GDM1 (cell line): ENCODE data around the gene FOXO3.
"Not testable (repeated sequence)": the region's sequence is repeated elsewhere in the genome, so short reads cannot be mapped to it uniquely, and the experiment has no call there.

Experiments
- DNase-seq: peaks from one replicate; lab custom pipeline; 2025; lab: John Stamatoyannopoulos, UW

Gene FOXO3

DNA sequence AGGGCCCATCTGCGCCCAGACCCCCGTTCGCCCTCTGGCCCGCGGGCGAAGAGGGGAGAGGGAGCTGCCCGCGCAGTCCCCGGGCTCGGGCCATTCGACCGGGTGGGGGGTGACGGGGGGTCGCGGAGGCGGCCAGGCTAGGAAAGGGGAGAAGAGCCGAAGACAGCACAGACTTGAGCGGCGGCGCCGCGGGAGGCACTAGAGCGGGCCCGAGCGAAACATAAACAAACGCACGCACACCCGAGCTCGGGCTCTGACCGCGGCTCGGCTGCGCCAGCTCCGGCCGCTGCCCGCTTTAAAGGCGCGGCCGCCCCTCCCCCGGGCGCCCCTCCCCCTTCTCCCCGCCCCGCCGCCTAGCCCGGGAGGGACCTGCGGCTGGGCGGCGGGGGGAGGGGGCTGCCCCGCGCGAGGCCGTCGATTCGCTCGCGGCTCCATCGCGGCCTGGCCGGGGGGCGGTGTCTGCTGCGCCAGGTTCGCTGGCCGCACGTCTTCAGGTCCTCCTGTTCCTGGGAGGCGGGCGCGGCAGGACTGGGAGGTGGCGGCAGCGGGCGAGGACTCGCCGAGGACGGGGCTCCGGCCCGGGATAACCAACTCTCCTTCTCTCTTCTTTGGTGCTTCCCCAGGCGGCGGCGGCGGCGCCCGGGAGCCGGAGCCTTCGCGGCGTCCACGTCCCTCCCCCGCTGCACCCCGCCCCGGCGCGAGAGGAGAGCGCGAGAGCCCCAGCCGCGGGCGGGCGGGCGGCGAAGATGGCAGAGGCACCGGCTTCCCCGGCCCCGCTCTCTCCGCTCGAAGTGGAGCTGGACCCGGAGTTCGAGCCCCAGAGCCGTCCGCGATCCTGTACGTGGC is at the start of gene FOXO3:
Gene FOXO3 (plus strand): TSS at position 455 of the 846 bp plus-strand sequence. CDS start 292 bp downstream, at position 747.
- no peak for DNase-seq

DNA sequence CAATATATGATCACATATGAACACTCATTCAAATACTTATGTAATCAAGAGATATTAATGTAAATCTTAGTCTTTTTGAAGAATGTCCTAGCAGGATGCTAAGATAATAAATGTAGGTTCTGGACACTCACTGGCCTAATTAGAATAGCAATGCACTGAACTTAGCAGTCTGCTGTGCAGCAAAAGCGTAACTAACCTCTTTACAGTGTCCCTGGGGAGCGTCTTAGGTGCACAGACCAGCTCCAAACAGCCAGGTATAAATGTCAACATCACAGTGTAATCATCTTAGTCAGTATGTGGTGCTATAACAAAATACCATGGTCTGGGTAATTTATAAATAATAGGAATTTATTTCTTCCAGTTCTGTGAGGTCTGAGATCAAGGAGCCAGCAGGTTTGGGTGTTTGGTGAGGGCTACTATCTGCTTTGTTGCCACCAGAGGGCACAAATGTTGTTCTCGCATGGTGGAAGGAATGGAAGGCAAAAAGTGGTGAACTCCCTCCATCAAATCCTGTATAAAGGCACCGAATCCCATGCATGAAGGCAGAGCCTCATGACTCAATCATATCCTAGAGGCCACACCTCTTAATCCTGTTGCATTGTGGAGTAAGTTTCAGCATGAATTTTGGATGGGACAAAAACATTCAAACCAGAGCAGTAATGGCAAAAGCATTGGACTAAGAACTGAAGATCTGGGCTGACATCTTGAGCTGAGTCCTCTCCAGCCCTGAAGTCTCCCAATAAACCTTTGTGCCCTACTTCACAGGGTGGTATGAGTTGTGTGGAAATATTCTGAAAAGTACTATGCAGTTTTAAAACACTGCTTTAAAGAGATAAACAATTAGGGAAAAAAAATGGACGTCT is 41.8 kb upstream of the FOXO3 start:
- no peak for DNase-seq

DNA sequence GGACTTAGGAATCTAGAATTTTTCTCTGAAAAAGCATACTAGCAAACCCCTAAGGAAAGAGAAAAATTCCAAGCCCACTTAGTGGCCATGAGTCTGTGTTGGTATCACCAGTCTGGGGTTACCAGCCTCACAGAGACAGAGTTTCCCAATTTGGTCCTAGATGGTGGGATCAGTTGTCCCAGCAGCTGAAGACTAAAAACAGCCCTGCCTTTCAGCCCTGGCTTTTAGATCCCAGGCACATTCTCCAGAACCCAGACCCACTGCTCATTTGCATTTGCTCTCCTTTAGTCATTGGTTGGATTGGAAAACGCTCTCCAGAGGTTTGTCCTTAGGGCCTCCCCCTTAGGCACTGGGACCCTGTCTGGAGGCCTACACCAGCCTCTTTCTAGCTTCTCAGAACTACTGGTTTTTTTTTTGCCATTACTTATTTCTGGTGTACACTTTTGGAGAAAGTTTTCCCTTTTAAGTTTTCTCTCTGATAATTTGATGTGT is 39.1 kb upstream of the FOXO3 start:
- no peak for DNase-seq

DNA sequence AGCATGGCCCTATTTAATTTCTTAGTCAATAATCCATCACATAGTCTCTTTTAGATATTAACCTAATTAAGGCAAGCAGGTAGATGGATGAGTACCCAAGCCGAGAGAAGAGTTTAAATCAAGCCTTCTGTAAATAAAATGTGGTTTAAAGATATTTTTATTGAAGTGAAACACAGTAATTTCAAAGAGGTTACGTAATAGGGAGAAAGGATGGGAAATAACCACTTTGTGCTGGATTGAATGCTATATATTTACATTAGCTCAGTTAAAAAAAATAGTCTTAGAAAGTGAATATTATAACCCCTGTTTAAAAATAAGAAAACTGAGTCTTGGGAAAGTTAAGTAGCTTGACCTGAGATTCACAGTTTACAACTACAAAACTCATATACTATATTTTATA is 37.0 kb upstream of the FOXO3 start:
- DNase-seq, result no peak

DNA sequence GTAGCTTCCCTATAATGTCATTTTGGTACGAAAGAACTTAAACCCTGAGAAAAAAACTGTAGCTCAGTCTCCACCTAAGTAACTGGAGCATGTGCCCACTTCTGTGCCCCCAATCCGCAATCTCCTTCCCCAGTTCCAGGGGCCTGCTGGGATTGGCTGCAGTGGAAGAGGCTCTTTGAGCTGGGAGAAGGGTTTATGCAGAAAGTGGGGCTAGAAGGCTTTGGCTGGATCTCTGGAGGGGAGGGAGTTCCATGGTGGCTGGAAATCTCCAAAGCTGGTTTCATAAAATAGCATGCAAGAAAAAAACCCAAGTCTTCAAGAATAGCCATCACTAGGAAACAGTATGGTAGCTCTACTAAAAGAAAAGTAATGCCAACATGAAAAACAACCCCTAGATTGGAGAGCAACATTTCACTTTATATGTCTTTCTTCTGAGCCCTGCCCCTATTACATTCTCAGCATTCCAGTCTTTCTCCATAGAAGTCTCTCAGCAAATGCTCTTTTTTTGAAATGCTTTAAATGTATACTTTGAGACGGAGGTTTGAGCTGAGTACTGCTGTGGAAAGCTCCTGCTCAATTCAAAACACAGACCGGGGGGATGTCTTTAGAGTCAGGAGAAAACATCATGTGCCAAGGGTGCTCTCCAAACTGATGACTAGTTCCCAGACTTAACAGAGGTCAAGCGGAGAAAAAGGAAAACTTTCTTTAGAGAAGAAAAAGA is 36.0 kb upstream of the FOXO3 start:
- DNase-seq, result no peak

DNA sequence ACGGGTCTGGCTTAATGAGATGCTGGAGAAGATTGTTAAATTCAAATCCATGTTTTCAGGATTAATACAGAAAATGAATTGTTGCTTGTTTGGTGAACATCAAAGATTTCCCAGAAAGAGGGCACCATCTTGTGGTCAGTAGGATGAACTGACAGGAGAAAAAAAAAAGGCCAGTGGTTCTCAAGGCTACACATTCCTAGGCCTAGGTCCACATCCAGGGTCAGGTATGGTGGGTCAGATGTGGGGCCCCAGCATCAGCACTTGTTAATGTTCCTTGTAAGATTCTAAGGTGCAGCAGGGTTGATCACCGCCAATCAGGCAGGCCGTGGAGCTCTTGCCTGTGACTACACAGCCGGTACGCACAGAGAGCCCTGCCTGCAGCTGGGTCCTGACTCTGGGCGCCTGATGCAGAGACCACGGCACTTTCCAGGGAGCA is 34.0 kb upstream of the FOXO3 start:
- DNase-seq, result no peak

DNA sequence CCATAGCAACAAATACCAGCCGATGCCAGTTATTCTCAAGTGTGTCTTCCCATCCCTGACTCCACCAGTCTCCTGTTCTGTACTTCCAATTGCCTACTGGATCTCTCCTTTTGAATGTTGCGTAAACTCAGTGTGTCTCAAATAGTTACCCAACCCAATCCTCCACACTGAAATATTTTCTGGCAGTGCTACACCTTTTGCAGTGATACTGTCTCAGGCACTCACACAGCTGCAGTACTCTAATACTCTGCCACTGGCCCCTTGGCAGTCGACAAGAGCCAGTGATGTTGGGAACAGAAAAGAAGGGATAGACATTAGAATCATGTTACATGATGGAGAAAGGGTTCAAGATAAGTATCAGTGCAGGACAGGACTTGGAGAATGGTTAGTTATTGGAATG is 31.8 kb upstream of the FOXO3 start:
- DNase-seq, result no peak

DNA sequence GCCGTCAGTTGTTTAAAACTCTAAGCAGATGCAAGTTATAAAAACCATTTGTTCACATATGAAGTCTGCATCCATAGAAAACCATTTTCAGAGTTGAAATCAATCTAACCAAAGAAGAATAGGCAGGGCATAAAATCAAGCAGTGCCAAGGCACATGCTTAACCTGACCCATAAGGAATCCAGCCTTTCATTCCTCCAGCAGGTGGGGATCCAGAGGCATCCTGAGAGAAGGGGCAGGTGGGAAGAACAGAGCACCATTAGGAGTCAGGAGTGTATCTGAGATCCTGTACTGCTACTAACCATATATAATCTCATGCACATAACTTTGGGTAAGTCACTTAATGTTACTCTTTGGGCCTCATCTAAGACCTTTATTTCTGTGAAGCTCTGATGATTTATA is 29.4 kb upstream of the FOXO3 start:
- no peak for DNase-seq

DNA sequence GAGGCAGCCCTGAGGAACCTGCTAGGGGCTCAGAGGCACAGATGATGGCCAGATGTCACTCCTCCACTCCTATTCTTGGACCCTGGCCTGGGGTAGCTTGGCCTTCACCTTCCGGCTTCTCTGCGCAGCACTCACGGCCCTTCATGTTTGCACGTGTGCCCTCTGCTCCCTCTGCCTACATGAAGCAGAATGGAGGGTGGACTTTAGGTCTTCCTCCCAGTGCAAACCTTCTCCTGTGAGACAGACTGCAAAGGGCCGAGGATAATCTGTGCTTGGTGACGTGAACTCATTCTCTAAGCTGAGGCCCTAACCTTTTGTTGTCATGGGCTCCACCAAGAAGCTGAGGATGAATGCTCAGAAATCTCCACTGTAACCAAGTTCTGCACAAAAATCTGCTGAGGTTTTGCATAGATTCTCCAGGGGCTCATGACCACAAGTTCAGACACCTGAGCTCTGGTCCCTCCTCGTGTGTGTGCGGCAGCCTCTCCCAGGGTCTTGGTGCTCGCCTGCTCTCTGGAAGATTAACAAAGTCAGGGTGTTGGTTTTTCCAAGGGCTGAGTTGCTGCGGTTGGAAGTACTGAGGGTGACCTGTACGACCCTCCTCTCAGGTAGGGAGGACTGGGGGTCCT is 25.5 kb upstream of the FOXO3 start:
- DNase-seq, result no peak

DNA sequence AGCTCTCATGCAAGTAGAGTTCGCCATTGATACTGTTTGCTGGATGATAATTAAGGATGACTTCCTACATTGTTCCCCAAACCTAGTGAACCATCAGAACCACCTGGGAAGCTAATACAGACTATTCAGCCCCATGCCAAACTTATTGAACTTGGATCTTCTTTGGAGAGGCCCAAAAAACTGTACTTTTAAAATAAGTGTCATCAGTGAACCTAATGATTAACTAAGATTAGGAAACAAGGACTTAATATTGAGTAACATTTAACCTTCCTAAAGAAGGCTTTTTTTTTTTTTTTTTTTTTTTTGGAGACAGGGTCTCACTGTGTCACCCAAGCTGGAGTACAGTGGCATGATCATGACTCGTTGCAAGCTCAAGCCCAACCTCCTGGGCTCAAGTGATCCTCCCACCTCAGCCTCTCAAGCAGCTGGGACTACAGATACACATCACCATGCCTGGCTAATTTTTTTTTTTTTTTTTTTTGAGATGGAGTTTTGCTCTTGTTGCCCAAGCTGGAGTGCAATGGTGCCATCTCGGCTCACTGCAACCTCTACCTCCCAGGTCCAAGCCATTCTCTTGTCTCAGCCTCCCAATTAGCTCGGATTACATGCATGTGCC is 24.7 kb upstream of the FOXO3 start:
- not testable (repeated sequence) for DNase-seq

DNA sequence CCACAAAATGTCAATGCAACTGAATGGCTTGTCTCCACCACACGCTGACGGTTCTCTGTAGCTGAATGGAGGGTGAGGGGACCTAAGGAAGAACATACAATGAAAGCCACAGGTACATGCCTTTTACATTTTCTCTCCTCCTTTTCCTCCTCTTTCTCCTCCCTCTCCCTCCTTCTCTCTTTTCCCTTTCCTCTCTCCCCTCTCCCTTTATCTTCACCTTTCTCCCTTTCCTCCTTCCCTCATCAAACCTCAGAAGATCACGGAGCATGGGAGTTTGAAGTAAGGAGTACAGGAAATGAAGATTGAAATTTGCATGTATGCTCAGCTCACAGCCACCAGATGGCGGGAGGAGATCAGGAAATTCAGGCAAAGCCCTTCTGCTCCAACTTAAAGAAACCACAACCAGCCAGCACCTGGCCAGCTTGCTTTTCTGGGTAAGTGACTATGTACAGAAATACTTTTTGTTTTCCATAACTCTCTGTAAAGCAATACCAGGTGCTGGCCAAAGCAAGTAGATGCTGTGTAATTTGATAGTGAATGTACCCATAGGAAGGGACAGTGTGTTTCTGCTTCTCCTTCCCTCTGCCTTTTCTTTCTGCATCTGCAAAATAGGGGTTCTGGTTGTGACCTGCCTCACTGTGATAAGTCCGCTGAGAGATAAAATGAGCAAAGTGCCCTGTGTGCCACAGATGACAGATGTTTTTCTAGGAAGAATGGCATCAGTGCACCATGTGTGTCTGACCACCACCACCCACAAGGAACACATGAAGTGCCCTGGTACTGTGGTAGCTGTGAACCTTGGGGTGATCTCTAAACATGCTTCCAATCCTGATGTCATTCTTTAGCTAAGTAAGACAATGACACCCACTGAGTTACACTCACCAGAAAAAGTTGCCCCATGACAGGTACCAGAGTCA is 18.6 kb upstream of the FOXO3 start:
- peak; percentile 58 for DNase-seq

DNA sequence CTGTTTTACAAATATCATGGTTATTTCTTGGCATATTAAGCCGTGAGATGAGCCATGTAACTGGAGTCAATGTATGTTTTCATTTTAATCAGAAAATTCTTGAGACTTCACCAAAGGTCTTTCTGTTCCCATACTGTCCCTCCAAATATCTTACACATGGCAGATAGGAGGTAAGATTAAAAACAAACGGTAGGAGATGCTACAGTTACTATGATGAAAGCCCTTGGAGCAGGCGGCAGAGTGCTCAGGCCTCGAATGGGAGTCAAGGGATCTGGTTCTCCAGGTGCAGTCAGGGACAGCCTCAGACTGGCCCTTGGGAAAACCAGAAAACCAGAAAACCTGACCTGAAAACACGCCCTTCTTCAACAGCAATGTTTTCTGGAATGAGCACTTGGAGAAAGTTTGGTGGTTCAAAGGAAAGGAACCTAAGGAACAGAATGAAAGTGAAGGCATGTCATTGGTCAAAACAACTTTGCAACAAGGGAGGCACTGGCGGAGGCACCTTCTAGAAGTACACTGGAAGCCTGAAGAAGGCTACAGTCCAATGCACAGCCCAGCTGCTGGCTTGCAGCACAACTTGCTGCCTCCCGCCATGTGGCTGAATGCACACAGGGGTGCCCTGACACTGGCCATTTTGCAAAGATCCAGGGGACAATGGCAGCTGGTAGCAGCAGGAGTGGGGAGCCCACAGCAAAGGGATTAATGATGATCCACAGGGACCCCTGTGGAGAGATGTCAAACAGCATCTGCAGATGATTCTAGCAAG is 17.4 kb upstream of the FOXO3 start:
- no peak for DNase-seq

DNA sequence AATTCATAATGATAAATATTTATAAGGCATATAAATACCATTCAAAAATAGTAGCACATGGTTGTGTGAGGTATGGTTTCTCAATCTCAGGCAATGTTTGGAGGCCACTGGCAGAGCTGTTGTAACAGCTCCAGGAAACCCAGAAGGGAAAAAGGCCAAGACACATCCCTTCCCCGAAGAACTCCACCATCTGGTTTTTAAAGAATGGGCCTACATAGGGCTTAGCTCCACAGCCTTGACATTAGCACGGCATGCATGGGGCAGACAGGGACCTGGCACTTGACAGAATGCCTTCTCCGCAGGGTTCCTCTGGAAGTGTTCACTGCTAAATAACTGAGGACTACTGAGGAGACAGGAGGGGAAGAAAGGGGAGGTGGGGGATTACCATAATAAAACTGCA is 16.1 kb upstream of the FOXO3 start:
- DNase-seq, result no peak

DNA sequence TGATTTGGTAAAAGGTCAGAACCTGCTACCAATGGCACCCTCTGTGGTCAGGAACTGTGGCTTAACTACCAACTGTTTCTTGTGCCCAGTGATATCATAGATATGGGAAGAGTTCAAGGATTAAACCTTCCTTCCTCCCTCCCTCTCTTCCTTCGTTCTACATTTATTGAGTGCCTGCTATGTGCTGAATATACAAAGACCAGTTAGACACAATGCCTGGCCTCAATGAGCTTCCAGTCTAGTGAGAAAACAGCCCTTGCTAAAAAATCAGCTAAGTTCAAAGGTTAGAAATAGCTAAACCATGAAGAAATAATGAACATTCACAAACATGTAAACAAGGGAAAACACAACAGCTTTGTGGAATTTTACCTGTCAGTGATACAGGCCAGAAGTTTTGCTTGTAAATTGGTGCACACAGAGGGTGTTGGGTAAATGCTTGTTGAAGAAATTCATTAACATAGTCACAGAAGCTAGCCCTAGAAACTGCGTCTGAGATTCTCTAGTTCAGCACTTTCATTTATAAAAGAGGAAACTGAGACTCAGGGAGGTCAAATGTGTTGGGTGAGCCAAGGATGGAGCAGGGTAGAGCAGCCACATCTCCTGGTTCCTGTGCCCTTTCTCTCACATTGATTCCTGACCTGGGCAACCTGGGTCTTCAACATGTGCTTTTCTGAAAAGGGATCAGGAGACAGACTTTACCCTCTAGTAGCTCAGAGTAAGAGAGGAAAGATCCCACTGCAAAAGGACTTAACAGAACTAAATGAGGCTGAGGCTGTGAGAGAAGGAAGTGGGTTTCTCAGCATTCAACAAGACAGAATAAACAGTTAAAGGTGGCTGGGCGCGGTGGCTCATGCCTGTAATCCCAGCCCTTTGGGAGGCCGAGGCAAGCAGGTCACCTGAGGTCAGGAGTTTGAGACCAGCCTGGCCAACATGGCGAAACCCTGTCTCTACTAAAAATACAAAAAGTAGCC is 14.4 kb upstream of the FOXO3 start:
- DNase-seq, result peak; percentile 39

DNA sequence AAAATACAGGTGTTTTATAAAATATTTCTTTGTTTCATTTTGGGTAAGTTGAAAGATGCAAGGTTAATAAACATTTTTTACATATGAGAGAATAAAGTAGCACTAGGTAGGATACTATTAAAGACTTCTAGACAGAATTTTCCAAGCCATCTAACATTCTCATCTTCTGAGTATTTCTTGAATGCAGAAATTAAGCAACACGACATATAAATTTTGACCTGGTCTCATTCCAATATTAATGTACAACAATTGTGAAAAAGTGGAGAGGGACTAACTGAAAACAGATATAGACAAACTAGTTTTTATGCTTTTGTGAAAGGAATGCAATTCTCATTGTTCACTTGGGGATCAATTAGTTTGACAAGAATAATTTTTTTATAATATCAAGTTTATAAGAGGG is 11.5 kb upstream of the FOXO3 start:
- DNase-seq, result no peak

DNA sequence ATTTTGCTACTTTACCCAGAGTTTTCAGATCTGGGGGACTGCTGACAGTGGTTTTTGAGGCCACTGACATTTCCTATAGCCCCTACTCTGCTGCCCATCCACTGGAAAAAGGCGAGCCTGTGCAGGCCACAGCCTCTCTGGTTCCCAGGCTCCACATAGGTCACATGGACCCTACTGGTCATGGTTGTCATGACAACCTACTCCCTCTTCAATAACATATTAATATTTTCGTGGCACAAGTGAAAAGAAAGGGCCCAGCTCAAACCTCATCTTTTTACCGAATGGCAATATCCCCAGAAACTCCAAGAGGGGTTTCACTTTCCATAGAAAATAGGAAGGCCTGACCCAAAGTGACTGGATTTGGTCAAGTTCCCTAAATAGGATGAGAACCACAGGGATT is 11.0 kb upstream of the FOXO3 start:
- no peak for DNase-seq

DNA sequence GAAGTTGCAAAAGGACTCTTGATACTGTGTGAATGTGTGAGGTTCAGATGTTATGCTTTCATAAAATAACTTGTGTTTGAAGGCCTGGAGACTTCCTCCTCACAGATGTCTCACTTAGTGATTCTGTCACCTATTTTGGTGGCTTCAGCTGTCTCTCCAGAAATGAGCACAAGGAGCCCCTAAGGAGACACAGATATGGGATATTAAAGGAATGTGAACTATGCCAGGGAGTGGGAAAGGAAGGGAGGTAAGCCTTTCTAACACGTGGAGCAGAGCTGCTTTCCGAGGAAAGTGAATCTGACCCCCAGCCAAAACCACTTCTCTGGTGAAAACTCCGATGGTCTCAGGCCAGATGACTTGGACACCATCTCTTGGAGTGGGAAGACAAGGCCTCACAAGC is 10.5 kb upstream of the FOXO3 start:
- no peak for DNase-seq

DNA sequence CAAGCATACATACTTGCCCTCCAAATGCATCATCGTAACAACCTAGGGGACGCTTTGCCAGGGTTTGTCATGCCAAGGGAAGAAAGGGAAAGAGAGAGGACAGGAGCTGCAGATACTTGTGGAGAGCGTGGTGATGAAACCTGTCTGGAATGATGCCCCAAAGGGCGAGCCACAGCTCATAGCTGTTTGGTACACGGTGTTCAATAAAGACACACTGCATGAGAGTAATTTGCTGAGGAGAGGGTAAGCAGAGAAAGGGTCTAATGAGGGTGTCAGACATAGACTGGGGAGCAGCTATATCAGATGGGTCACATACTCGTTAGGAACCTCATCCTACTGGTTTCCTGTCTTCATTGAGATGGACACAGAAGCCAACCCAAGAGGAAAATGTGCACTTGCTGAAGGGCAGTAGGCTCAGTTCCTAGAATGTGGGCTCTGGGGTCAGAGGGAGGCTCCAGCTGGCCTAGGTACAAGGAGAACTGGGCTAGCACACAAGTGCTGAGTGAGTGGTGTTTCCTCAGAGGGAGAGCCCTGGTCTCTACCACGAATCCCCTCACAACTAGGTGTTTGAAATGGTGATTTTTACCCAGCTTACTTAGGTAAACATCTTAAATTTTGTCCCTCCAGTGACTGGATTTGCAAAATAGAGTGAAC is 5.2 kb upstream of the FOXO3 start:
- no peak for DNase-seq
